Ishikawa (cell line): Measurements from ENCODE around the gene LDAH.

Experiments used
- CEBPB ChIP-seq: IDR thresholded peaks from 2 replicates; pipeline ENCODE4 v1.6.1; 2012
- CREB1 ChIP-seq: IDR thresholded peaks from 2 replicates; pipeline ENCODE4 v1.6.1; 2012; ENCODE audit warnings: low read depth
- EGR1 ChIP-seq: IDR thresholded peaks from 2 replicates; pipeline ENCODE4 v1.6.1; 2012
- EP300 ChIP-seq: IDR thresholded peaks from 2 replicates; pipeline ENCODE4 v1.6.1; 2012; ENCODE audit warnings: borderline replicate concordance
- FOXM1 ChIP-seq: IDR thresholded peaks from 2 replicates; pipeline ENCODE4 v1.6.1; 2012; ENCODE audit warnings: low read depth, borderline replicate concordance
- NFIC ChIP-seq: IDR thresholded peaks from 2 replicates; pipeline ENCODE4 v1.6.1; 2012
- RAD21 ChIP-seq: IDR thresholded peaks from 2 replicates; pipeline ENCODE4 v1.6.1; 2012; ENCODE audit warnings: low read depth
- REST ChIP-seq: IDR thresholded peaks from 2 replicates; pipeline ENCODE4 v1.6.1; 2012; ENCODE audit warnings: low read depth, mild to moderate bottlenecking
- TAF1 ChIP-seq: IDR thresholded peaks from 2 replicates; pipeline ENCODE4 v1.6.1; 2012; ENCODE audit warnings: low read depth, mild to moderate bottlenecking
- TCF12 ChIP-seq: IDR thresholded peaks from 2 replicates; pipeline ENCODE4 v1.6.1; 2012; ENCODE audit warnings: low read depth
- TEAD4 ChIP-seq: IDR thresholded peaks from 2 replicates; pipeline ENCODE4 v1.6.1; 2012
- USF1 ChIP-seq: IDR thresholded peaks from 2 replicates; pipeline ENCODE4 v1.6.1; 2012
- ZBTB7A ChIP-seq: IDR thresholded peaks from 2 replicates; pipeline ENCODE4 v1.6.1; 2012; ENCODE audit warnings: low read depth
- TF ChIP-seq, protein P1 (sequence below): IDR thresholded peaks from 2 replicates; pipeline ENCODE4 v1.6.1; 2012

DNA sequence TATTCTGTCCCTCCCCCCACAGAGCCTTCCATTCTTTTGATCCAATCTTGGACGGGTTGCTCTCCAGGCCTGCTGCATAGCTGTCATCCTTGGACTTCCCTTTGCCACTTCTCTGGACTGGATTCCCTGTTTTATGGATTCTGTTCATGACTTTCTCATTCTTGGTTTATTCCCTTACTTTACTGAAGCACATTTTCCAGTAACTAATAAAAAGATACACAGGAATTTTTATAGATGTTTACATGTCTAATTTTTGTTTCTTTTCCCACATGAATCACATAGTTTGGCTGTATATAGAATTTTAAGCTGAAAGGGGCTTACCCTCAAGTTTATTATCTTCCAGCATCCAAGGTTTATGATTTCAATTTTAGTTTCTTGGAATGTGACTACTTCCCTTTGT is 118.0 kb downstream of the LDAH start:
- no peak for TF ChIP-seq CEBPB
- TF ChIP-seq ZBTB7A, result no peak
- no peak for TF ChIP-seq CREB1
- no peak for TF ChIP-seq EP300
- TF ChIP-seq FOXM1, result no peak
- TF ChIP-seq TAF1, result no peak
- no peak for TF ChIP-seq RAD21
- no peak for TF ChIP-seq REST
- TF ChIP-seq, protein P1, sequence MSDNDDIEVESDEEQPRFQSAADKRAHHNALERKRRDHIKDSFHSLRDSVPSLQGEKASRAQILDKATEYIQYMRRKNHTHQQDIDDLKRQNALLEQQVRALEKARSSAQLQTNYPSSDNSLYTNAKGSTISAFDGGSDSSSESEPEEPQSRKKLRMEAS, result no peak
- no peak for TF ChIP-seq EGR1
- TF ChIP-seq USF1, result no peak
- TF ChIP-seq NFIC, result no peak
- TF ChIP-seq TCF12, result no peak
- TF ChIP-seq TEAD4, result no peak
